HepG2 (cell line): ENCODE data around the gene WNT7B. TPM values are rescaled to one million over a fixed set of nuclear protein-coding genes. Genes with fewer than 3 reads are reported as not detected.

Experiments
- ATAC-seq: fragments of 200-7000 bp; cut with Tn5 transposase; 3 replicates; pipeline ENCODE4 v1.9.1; 2020; ENCODE audit warnings: mild to moderate bottlenecking, moderate library complexity
- BruUV-seq: library from RNA; stranded (reverse); fragments of 400-500 nt; replicated peaks from 2 replicates; lab custom pipeline; 2021; lab: Mats Ljungman, UMichigan
- CTCF ChIA-PET: fragments of 300-600 bp; formaldehyde crosslinking; extraction: SDS; loops from one replicate; lab custom pipeline; 2021; ENCODE audit warnings: low total read pairs, inconsistent platforms, low intra/inter-chr PET ratio; lab: Yijun Ruan, JAX
- POLR2A ChIA-PET: fragments of 350-600 bp; sonication (Branson Sonifier 250); formaldehyde crosslinking; loops from one replicate; lab custom pipeline; 2020; ENCODE audit warnings: antibody characterized with exemption, inconsistent platforms; lab: Yijun Ruan, JAX
- DNase-seq: peaks from one replicate; pipeline ENCODE4 v3.0.0-alpha.2; 2015; ENCODE audit warnings: low spot score
- FAIRE-seq: peaks from 3 replicates; lab custom pipeline; 2011; peaks lifted over from hg19 to GRCh38; lab: Jason Lieb, UNC
- H2AFZ ChIP-seq: one replicate; pipeline ENCODE4 v1.6.1; 2011; ENCODE audit warnings: low read length, inconsistent platforms
- H3K27ac ChIP-seq: fragments of 300-600 bp; 3 replicates; pipeline ENCODE4 v1.8.0; 2011; ENCODE audit warnings: mixed run types, mild to moderate bottlenecking, mixed read lengths, low read length, inconsistent platforms; ENCODE audit not compliant: insufficient read depth; ENCODE audit errors: extremely low read length
- H3K27me3 ChIP-seq, 2 experiments: fragments of 200-600 bp in 1 of 2; 2 replicates in 1 of 2; 3 replicates in 1 of 2; pipeline versions ENCODE4 v1.6.0 to v1.8.0; 2011; ENCODE audit warnings: low read length in 2 of 2, mild to moderate bottlenecking in 2 of 2, moderate library complexity in 2 of 2, inconsistent platforms in 1 of 2; ENCODE audit not compliant: insufficient read depth in 2 of 2, control insufficient read depth in 1 of 2
- H3K36me3 ChIP-seq, 2 experiments: fragments of 200-600 bp in 1 of 2; replicated peaks in 1 of 2; 2 replicates in 1 of 2; 3 replicates in 1 of 2; pipeline versions ENCODE4 v1.5.1 to v1.8.0; 2011; ENCODE audit warnings: low read length in 2 of 2, inconsistent platforms in 1 of 2; ENCODE audit not compliant: insufficient read depth in 2 of 2, control insufficient read depth in 1 of 2
- H3K4me1 ChIP-seq: 2 replicates; pipeline ENCODE4 v1.5.1; 2012; ENCODE audit warnings: low read length, inconsistent platforms; ENCODE audit not compliant: insufficient read depth
- H3K4me2 ChIP-seq: 2 replicates; pipeline ENCODE4 v1.6.0; 2011; ENCODE audit warnings: low read depth, low read length, inconsistent platforms
- H3K4me3 ChIP-seq, 3 experiments: fragments of 200-600 bp in 1 of 3; sonication (generic), shearing (Covaris generic) in 1 of 3; replicated peaks in 1 of 3; 2 replicates each; pipeline ENCODE4 v1.5.1; 2011 to 2016; ENCODE audit warnings: low read length in 3 of 3, inconsistent platforms in 2 of 3, low read depth in 2 of 3, mild to moderate bottlenecking in 2 of 3, control low read depth in 1 of 3, mixed read lengths in 1 of 3; ENCODE audit not compliant: insufficient read depth in 1 of 3
- H3K79me2 ChIP-seq: one replicate; pipeline ENCODE4 v1.6.1; 2011; ENCODE audit warnings: low read length, inconsistent platforms; ENCODE audit not compliant: insufficient read depth
- H3K9ac ChIP-seq: 2 replicates; pipeline ENCODE4 v1.6.0; 2011; ENCODE audit warnings: mild to moderate bottlenecking, low read depth, low read length, inconsistent platforms; ENCODE audit not compliant: insufficient read depth
- H3K9me3 ChIP-seq: 2 replicates; pipeline ENCODE4 v1.5.1; 2012; ENCODE audit warnings: mild to moderate bottlenecking, low read length
- H4K20me1 ChIP-seq: 2 replicates; pipeline ENCODE4 v1.6.0; 2011; ENCODE audit warnings: inconsistent platforms, mild to moderate bottlenecking, low read length, moderate library complexity; ENCODE audit not compliant: insufficient read depth
- JDP2 ChIP-seq: sonication (generic); formaldehyde crosslinking; IDR thresholded peaks from 2 replicates; pipeline ENCODE4 v1.8.1; 2022; ENCODE audit warnings: missing genetic modification reagents, borderline replicate concordance
- TRIM24 ChIP-seq: sonication (generic); formaldehyde crosslinking; IDR thresholded peaks from 2 replicates; pipeline ENCODE4 v1.8.0; 2022; ENCODE audit warnings: mild to moderate bottlenecking, missing genetic modification reagents
- YEATS4 ChIP-seq: sonication (generic); formaldehyde crosslinking; IDR thresholded peaks from 2 replicates; pipeline ENCODE4 v1.4.0; 2020; ENCODE audit warnings: missing genetic modification reagents, borderline replicate concordance
- ZMYM4 ChIP-seq: sonication (generic); formaldehyde crosslinking; IDR thresholded peaks from 2 replicates; pipeline ENCODE4 v1.8.1; 2023; ENCODE audit warnings: mild to moderate bottlenecking, missing genetic modification reagents
- ZNF350 ChIP-seq: sonication (generic); formaldehyde crosslinking; IDR thresholded peaks from 2 replicates; pipeline ENCODE4 v1.4.0; 2020; ENCODE audit warnings: mild to moderate bottlenecking, low read depth, missing genetic modification reagents, borderline replicate concordance
- WGBS: methylation state at CpG from one replicate; pipeline ENCODE4 v1.1.6; 2017; ENCODE audit warnings: low lambda C conversion rate; 5-methylcytosine and 5-hydroxymethylcytosine counted together
- in situ Hi-C: cut with HindIII; loops from 2 replicates; pipeline ENCODE4 v1.10.0; 2017; ENCODE audit warnings: low pct_unique_long_range_greater_than_20kb; ENCODE audit not compliant: extremely low pct_ligation_motif_present
- intact Hi-C: fragments of 100-400 bp; cut with micrococcal nuclease; formaldehyde crosslinking; loops from one replicate; pipeline ENCODE4 v1.10.0; 2022; ENCODE audit not compliant: unreplicated experiment
- polyA plus RNA-seq, 8 experiments: library from polyadenylated mRNA; depleted of rRNA in 3 of 8; stranded (reverse) in 7 of 8; unstranded in 1 of 8; fragments of >200 nt; fragmentation: Illumina TruSeq in 4 of 8; extraction: Trizol in 4 of 8; gene quantifications; 2 replicates each; pipeline versions ENCODE4 v1.2.1 to v1.2.3, GENCODE V29; 2011 to 2016; ENCODE audit warnings: low read depth in 4 of 8, missing spikeins in 1 of 8, mixed read lengths in 1 of 8; ENCODE audit not compliant: insufficient read depth in 1 of 8
- total RNA-seq, 5 experiments: library from RNA; depleted of rRNA; stranded (reverse); fragments of >200 nt; fragmentation: Illumina TruSeq; extraction: Trizol; gene quantifications; 2 replicates each; pipeline ENCODE4 v1.2.3, GENCODE V29; 2016; ENCODE audit warnings: low read depth in 1 of 5
- TF ChIP-seq, protein P1 (sequence below): sonication (generic); formaldehyde crosslinking; IDR thresholded peaks from 2 replicates; pipeline ENCODE4 v1.4.0; 2020; ENCODE audit warnings: mild to moderate bottlenecking, missing genetic modification reagents
- TF ChIP-seq, protein P2 (sequence below): IDR thresholded peaks from 2 replicates; pipeline ENCODE4 v1.6.1; 2016; ENCODE audit warnings: mild to moderate bottlenecking

Gene WNT7B
- total and polyA plus RNA-seq, 2 of the 13 experiments (the other 11 are each of a cell fraction or from before 2014, with no cell fraction given) = 0.09 TPM; not detected in 1

DNA sequence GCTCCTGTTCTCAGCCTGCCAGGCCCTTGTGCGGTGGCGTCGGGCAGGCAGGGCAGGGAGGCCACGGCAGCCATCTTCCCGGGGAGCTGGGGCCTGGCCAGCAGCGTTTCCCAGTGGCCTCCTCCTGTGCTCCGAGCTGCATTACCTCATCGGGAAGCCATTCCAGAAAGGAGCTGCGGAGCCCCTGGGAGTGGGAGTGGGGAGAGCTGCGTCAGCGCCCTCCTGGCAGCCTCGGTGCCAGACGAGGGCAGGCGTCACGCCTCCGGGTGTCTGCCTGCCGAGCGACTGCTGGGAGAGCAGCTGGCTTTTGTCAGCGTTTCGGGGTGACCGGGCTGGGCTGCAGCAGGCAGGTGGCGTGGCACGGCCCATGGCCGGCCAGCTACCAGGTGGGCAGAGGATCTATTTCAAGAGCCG lies 30.9 kb upstream of the WNT7B start:
- in situ Hi-C loops = no loop called here
- ChIA-PET CTCF (interaction anchor here (2.1 to 3.8 kb wide), 2 partner anchors 13 to 109 kb away, joined by 11 to 92 read pairs; no protein-coding TSS in a partner anchor), POLR2A (interaction anchor here (1.3 to 2.0 kb wide), 3 partner anchors 12 to 260 kb away, joined by 4 to 7 read pairs (median 7); partner anchors contain the start of gene TTC38)
- BruUV-seq = no TSS peak
- intact Hi-C loops = no loop called here
- Histone ChIP-seq H3K4me3 (no peak overlapping the region), H4K20me1 (no peaks in the 10 kb centered on the region), H3K9me3 (peaks cover 6% of the 10 kb centered on the region), H3K27me3 (peaks cover 4 to 10% of the 10 kb centered on the region in 2 experiments; a peak in 2 of 5 replicates), H3K36me3 (no peaks in the 10 kb centered on the region), H3K27ac (no peak overlapping the region), H3K4me2 (no peak overlapping the region), H2AFZ (no peak overlapping the region), H3K4me1 (peaks cover 38% of the 10 kb centered on the region)
- ATAC-seq (no peak), DNase-seq (no peak), FAIRE-seq (no peak)
- 93% methylated on average over 5 of the region's 25 CpGs for WGBS
- TF ChIP-seq, protein P1, sequence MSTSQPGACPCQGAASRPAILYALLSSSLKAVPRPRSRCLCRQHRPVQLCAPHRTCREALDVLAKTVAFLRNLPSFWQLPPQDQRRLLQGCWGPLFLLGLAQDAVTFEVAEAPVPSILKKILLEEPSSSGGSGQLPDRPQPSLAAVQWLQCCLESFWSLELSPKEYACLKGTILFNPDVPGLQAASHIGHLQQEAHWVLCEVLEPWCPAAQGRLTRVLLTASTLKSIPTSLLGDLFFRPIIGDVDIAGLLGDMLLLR (CRISPR knock-in tag) = no peak
- TF ChIP-seq TRIM24 (CRISPR knock-in tag) (no peak), JDP2 (CRISPR knock-in tag) (no peak), YEATS4 (no peak), ZNF350 (CRISPR knock-in tag) (no peak), ZMYM4 (no peak)
- TF ChIP-seq, protein P2, sequence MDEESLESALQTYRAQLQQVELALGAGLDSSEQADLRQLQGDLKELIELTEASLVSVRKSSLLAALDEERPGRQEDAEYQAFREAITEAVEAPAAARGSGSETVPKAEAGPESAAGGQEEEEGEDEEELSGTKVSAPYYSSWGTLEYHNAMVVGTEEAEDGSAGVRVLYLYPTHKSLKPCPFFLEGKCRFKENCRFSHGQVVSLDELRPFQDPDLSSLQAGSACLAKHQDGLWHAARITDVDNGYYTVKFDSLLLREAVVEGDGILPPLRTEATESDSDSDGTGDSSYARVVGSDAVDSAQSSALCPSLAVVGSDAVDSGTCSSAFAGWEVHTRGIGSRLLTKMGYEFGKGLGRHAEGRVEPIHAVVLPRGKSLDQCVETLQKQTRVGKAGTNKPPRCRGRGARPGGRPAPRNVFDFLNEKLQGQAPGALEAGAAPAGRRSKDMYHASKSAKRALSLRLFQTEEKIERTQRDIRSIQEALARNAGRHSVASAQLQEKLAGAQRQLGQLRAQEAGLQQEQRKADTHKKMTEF (CRISPR knock-in tag) = no peak
- TF ChIP-seq, all 625 proteins: peak for 0
- Histone ChIP-seq H3K79me2 (no peaks in the 10 kb centered on the region), H3K9ac (no peak overlapping the region)
